Brain microvascular endothelial cell (primary cell): Measurements from ENCODE around the gene ITPRIPL2.

Experiments
- DNase-seq: peaks from one replicate; pipeline ENCODE4 v3.0.0-alpha.2; 2020
- H3K27ac ChIP-seq: fragments of 250-450 bp; sonication (Bioruptor Pico); 2 replicates; pipeline ENCODE4 v1.5.1; 2020; ENCODE audit warnings: mild to moderate bottlenecking, moderate library complexity
- H3K27me3 ChIP-seq: fragments of 250-450 bp; sonication (Bioruptor Pico); replicated peaks from 2 replicates; pipeline ENCODE4 v1.5.1; 2020; ENCODE audit warnings: mild to moderate bottlenecking
- H3K36me3 ChIP-seq: fragments of 250-450 bp; sonication (Bioruptor Pico); replicated peaks from 2 replicates; pipeline ENCODE4 v1.5.1; 2020; ENCODE audit warnings: mild to moderate bottlenecking
- H3K4me3 ChIP-seq: 2 replicates; pipeline ENCODE4 v1.5.1; 2011; ENCODE audit warnings: low read depth, mild to moderate bottlenecking, control low read depth, low read length, moderate library complexity
- in situ Hi-C: cut with HindIII; loops from 2 replicates; pipeline ENCODE4 v1.10.0; 2017; ENCODE audit warnings: low sequenced_read_pairs, low pct_ligation_motif_present
- TF ChIP-seq, protein P1 (sequence below): IDR thresholded peaks from 2 replicates; pipeline ENCODE4 v1.5.1; 2011; ENCODE audit warnings: low read depth, mild to moderate bottlenecking, moderate library complexity, low read length, control low read depth, inconsistent platforms; ENCODE audit errors: missing control alignments

The ITPRIPL2 gene

DNA sequence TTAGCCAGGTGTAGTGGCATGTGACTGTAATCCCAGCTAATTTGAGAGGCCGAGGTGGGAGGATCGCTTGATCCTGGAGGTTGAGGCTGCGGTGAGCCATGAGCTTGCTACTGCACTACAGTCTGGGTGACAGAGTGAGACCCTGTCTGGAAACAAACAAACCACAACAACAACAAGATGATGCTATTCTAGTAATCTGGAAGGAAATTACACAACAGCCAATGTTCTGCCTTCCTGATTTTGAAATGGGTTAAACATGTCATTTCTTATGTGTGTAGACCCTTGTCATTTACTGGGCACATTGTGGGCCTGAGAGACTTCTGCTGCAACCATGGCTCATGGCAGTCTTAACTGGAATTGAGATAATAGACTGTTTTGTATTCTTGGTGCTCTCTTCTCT lies 40.4 kb upstream of the ITPRIPL2 start:
- in situ Hi-C loops, result no loop called here
- DNase-seq, result no peak

DNA sequence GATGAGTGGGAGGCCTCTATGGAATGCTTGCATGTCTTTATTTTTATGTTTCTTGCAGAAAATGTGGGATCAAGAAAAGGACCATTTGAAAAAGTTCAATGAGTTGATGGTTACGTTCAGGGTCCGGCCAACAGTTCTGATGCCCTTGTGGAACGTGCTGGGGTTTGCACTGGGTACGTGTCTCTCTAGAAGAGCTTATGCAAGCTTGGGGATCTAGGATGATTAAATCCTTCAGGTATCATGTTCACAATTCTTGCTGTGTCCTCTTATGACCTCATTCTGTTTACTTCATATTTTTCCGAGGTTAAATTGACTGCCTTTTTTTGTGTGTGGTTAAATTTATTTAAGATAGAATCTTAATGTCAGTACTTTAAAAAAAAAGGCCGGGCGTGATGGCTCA lies 39.9 kb upstream of the ITPRIPL2 start:
- H3K27me3 ChIP-seq, result no peaks in the 10 kb centered on the region
- H3K36me3 ChIP-seq, result peaks cover 4% of the 10 kb centered on the region
- H3K4me3 ChIP-seq, result no peak overlapping the region
- H3K27ac ChIP-seq, result no peak overlapping the region
- in situ Hi-C loops, result no loop called here
- TF ChIP-seq, protein P1, sequence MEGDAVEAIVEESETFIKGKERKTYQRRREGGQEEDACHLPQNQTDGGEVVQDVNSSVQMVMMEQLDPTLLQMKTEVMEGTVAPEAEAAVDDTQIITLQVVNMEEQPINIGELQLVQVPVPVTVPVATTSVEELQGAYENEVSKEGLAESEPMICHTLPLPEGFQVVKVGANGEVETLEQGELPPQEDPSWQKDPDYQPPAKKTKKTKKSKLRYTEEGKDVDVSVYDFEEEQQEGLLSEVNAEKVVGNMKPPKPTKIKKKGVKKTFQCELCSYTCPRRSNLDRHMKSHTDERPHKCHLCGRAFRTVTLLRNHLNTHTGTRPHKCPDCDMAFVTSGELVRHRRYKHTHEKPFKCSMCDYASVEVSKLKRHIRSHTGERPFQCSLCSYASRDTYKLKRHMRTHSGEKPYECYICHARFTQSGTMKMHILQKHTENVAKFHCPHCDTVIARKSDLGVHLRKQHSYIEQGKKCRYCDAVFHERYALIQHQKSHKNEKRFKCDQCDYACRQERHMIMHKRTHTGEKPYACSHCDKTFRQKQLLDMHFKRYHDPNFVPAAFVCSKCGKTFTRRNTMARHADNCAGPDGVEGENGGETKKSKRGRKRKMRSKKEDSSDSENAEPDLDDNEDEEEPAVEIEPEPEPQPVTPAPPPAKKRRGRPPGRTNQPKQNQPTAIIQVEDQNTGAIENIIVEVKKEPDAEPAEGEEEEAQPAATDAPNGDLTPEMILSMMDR, result no peak
- no peak for DNase-seq

More for the DNA sequence above, 40.4 kb upstream of the ITPRIPL2 start:
- Histone ChIP-seq H3K27me3 (no peaks in the 10 kb centered on the region), H3K27ac (no peak overlapping the region), H3K4me3 (no peak overlapping the region), H3K36me3 (no peaks in the 10 kb centered on the region)
- TF ChIP-seq, protein P1, result no peak

DNA sequence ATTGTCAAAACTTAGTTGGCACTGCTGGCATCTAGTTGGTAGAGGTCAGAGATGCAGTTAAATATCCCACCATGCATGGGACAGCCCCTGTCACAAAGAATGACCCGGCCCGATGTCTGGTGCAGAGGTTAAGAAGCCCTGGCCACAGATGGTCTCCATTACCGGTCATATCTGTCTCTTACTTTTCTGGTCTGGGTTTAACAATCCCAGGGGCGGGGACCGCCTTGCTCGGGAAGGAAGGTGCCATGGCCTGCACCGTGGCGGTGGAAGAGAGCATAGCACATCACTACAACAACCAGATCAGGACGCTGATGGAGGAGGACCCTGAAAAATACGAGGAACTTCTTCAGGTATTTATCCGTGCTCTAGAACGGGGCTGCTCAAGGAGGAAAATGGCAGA lies 38.3 kb upstream of the ITPRIPL2 start:
- in situ Hi-C loops, result no loop called here
- H3K27me3 ChIP-seq, result no peaks in the 10 kb centered on the region
- H3K4me3 ChIP-seq, result no peak overlapping the region
- DNase-seq, result no peak
- TF ChIP-seq, protein P1, result no peak
- peaks cover 7% of the 10 kb centered on the region for H3K36me3 ChIP-seq
- no peak overlapping the region for H3K27ac ChIP-seq

DNA sequence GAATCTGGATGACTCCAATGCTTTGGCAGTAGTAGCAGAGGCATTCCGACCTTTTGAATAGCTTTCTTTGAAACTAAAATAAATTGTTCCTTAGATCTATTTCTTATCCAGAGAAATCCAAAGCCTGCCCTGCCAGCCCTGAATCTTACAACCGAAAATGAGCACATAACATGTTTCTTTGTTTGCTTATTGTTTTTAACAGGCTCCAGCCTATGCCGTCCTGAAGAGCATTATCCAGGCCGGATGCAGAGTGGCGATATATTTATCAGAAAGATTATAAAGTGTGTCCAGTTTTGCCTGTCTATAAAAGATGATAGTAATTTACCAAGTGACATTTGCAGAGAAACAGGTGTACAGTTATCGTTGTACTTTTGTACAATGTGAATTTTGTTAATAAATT lies 35.9 kb upstream of the ITPRIPL2 start:
- peaks cover 7% of the 10 kb centered on the region for H3K36me3 ChIP-seq
- H3K4me3 ChIP-seq, result no peak overlapping the region
- in situ Hi-C loops, result no loop called here
- H3K27me3 ChIP-seq, result no peaks in the 10 kb centered on the region
- DNase-seq, result no peak
- TF ChIP-seq, protein P1, result no peak
- no peak overlapping the region for H3K27ac ChIP-seq

DNA sequence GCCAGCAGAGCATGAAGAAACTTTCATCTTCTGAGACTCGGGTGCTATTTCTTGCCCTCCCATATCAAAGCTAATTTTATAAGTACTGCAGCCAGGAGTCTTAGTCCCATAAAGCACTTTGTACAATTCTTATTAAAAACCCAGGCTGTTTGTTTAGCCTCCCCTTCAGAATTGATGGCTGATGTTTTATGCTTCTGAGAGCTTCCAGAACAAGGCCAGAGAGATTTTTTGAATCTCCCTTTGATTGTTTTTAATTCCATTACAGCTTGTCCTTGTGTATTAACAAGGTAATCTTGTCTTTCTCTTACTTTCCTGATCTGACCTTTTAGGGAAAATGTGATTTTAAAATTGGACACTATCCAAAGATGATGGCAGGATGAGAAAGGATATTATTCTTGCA lies 30.1 kb upstream of the ITPRIPL2 start:
- H3K36me3 ChIP-seq, result peaks cover 4% of the 10 kb centered on the region
- no peak for DNase-seq
- TF ChIP-seq, protein P1, result no peak
- no peak overlapping the region for H3K27ac ChIP-seq
- H3K4me3 ChIP-seq, result no peak overlapping the region
- in situ Hi-C loops, result no loop called here
- no peaks in the 10 kb centered on the region for H3K27me3 ChIP-seq

- TF ChIP-seq, protein P1, result no peak
- DNase-seq, result no peak
- in situ Hi-C loops, result no loop called here
- no peak overlapping the region for H3K27ac ChIP-seq
- no peaks in the 10 kb centered on the region for H3K36me3 ChIP-seq
- H3K4me3 ChIP-seq, result no peak overlapping the region
- no peaks in the 10 kb centered on the region for H3K27me3 ChIP-seq
Observed at GRCh38 chr16:19084139-19084538, 29.6 kb upstream of the ITPRIPL2 start.
